ENCODE measurements around the gene NAIF1. TPM values are rescaled to one million over a fixed set of nuclear protein-coding genes. Genes with fewer than 3 reads are reported as not detected.
A peak's percentile ranks its signal among the peaks of the same experiment; 100 is the strongest.

NAIF1 gene
- 10 to 100 TPM in 6 of 7 donors, 1 to 10 TPM in 1; 9.3 to 14.3 (median 11.7) TPM for total RNA-seq
- 10 to 100 TPM; 10.6 to 15.4 (median 10.8) TPM for polyA plus RNA-seq
- long read RNA-seq, donor 1, partial matches to known transcripts: 0 of 4 reads
- long read RNA-seq, donor 1, other reads (novel, unspliced or antisense): 0 of 4 reads
- long read RNA-seq, donor 2, partial matches to known transcripts: 0 of 2 reads
- long read RNA-seq, donor 2, other reads (novel, unspliced or antisense): 0 of 2 reads

GRCh38 chr9:128066713-128067644 is at the start of gene NAIF1:
Gene NAIF1, minus strand, starts transcription at chr9:128067320. Its CDS starts 219 bp downstream, at chr9:128067101.
- DNase-seq: peak; percentile 99
- Histone ChIP-seq H3K27me3 (replicated peaks in 1 of 7) (no peaks in the 10 kb centered on the region), H3K27ac (peak within 1 kb of the TSS; percentile 91 to 99 (median 98)), H3K4me3 (peak within 1 kb of the TSS; percentile 82 to 96 (median 88)), H3K36me3 (peaks cover 0 to 17% (median 5%) of the 10 kb centered on the region in 6 donors), H3K9me3 (no peaks in the 10 kb centered on the region), H3K4me1 (peaks cover 51 to 87% (median 83%) of the 10 kb centered on the region in 6 donors)
- 31 to 36% (median 33%) methylated on average over 52 to 54 of the region's 54 CpGs for WGBS, 5 donors
- intact Hi-C loops (cut with DNase I; ENCODE audit: low total_unique reads): no loop called here
- TF ChIP-seq POLR2A (IDR thresholded peaks at IDR 0.05) (no peak), CTCF (IDR thresholded peaks at IDR 0.05 in 8 of 11, conservative IDR thresholded peaks at IDR 0.05 in 3 of 11) (peak in 4 of 11 experiments; percentile 18 to 34 (median 23)), POLR2AphosphoS5 (IDR thresholded peaks at IDR 0.05) (peak; percentile 91 to 95 (median 95))

GRCh38 chr9:128116104-128117083 is 49.3 kb upstream of the NAIF1 start:
- TF ChIP-seq POLR2A (IDR thresholded peaks at IDR 0.05) (no peak), CTCF (IDR thresholded peaks at IDR 0.05 in 8 of 11, conservative IDR thresholded peaks at IDR 0.05 in 3 of 11) (no peak)
- peak; percentile 70 for DNase-seq
- intact Hi-C loops (cut with DNase I; ENCODE audit: low total_unique reads): no loop called here
- no peaks in the 10 kb centered on the region for H3K27me3 ChIP-seq (replicated peaks in 1 of 7)
- peaks cover 10 to 43% (median 37%) of the 10 kb centered on the region in 6 donors for H3K4me1 ChIP-seq
- 76 to 86% (median 79%) methylated on average over 15 to 16 of the region's 16 CpGs for whole genome bisulfite sequencing, 5 donors
- H3K4me3 ChIP-seq: no peak overlapping the region
- H3K9me3 ChIP-seq: no peaks in the 10 kb centered on the region
- peak overlapping the region in 5 of 8 donors; percentile 5 to 58 (median 43) for H3K27ac ChIP-seq
- H3K36me3 ChIP-seq: peaks cover 0 to 43% (median 22%) of the 10 kb centered on the region in 6 donors

GRCh38 chr9:128115187-128116103 is 48.3 kb upstream of the NAIF1 start:
- peak overlapping the region in 5 of 8 donors; percentile 5 to 58 (median 43) for H3K27ac ChIP-seq
- no peaks in the 10 kb centered on the region for H3K9me3 ChIP-seq
- H3K4me1 ChIP-seq: peaks cover 10 to 43% (median 37%) of the 10 kb centered on the region in 6 donors
- peaks cover 0 to 33% (median 14%) of the 10 kb centered on the region in 6 donors for H3K36me3 ChIP-seq
- peak; percentile 81 for DNase-seq
- intact Hi-C loops (cut with DNase I; ENCODE audit: low total_unique reads): no loop called here
- 78 to 83% (median 80%) methylated on average over 20 to 26 of the region's 26 CpGs for WGBS, 5 donors
- no peak for TF ChIP-seq POLR2A (IDR thresholded peaks at IDR 0.05)
- no peak for TF ChIP-seq CTCF (IDR thresholded peaks at IDR 0.05 in 8 of 11, conservative IDR thresholded peaks at IDR 0.05 in 3 of 11)
- peak in 2 of 3 donors; percentile 9 to 38 for TF ChIP-seq POLR2AphosphoS5 (IDR thresholded peaks at IDR 0.05)
- H3K4me3 ChIP-seq: no peak overlapping the region
- H3K27me3 ChIP-seq (replicated peaks in 1 of 7): no peaks in the 10 kb centered on the region

Measured in spleen (tissue), 13 donors.